ENCODE measurements around the gene EIF4G3. TPM values are rescaled to one million over a fixed set of nuclear protein-coding genes. Genes with fewer than 3 reads are reported as not detected.
A peak's percentile ranks its signal among the peaks of the same experiment; 100 is the strongest.

EIF4G3 gene
- total RNA-seq, 2 experiments from 2014 or later = 44.6 to 48.0 TPM

DNA sequence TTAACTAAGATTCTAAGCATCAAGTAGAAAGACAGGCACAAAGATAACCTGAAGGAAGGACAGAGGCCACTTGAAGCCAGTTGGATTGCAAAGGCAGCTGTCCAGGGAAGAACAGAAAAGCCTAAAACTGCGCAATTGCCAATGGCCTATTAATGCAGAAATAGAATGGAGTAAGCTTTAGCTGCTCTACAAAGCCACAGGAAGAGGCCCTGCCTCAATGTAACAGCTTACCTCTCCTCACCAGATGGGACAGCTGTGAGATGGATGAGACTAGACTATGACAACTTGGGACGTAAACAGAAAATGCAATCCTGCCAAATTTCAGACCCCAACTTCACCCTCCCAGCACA is 176.5 kb downstream of the EIF4G3 start:
- Mint-ChIP-seq H3K4me1 (ENCODE audit: low read depth) (no peaks in the 10 kb centered on the region), H3K36me3 (ENCODE audit: low read depth) (peaks cover 9% of the 10 kb centered on the region), H3K4me3 (no peak overlapping the region), H3K27me3 (ENCODE audit: low read depth) (no peaks in the 10 kb centered on the region), H3K9me3 (no peaks in the 10 kb centered on the region), H3K27ac (no peak overlapping the region)
- DNase-seq = no peak
- CTCF ChIA-PET = interaction anchor here (0.6 kb wide), 1 partner anchor 16 kb away, joined by 5 read pairs; no protein-coding TSS in a partner anchor
- intact Hi-C loops (cut with micrococcal nuclease) = no loop called here

DNA sequence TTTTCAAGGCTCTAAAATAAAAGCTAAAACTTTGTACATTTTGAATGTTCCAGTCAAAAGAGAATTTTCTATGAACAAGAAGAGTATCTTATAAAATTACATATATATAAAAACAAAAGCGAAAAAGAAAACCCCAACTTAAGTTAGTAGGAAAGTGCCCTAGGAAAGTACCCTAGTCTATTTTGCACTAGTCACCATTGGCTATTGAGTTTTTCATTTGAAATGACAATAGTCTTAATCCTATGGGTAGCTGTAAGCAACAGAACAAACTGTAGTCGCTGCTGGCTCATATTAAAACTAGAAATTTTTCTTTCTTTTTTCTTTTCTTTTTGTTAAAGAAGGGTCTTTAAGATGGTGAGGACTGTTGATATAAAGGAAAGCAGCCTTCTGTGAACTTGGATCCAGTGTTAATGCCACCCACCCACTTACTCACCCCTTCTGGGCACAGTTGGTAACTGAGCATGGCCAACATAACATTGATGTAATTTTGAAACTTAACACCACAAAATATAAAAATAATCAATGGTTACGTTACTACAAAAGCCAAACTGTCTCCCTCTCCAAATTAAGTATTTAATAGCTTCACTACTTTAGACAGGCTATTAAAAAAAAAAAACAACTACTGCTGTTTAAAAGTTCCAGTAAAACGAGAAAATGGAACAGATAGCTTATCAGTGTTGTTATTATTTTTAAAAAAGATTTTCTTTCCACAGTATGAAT is 177.0 kb downstream of the EIF4G3 start:
- H3K4me1 Mint-ChIP-seq (ENCODE audit: low read depth) = no peaks in the 10 kb centered on the region
- H3K4me3 Mint-ChIP-seq = no peak overlapping the region
- H3K9me3 Mint-ChIP-seq = no peaks in the 10 kb centered on the region
- CTCF ChIA-PET = interaction anchor here (0.6 kb wide), 1 partner anchor 16 kb away, joined by 5 read pairs; no protein-coding TSS in a partner anchor
- peaks cover 9% of the 10 kb centered on the region for H3K36me3 Mint-ChIP-seq (ENCODE audit: low read depth)
- intact Hi-C loops (cut with micrococcal nuclease) = no loop called here
- H3K27ac Mint-ChIP-seq = no peak overlapping the region
- DNase-seq = no peak
- H3K27me3 Mint-ChIP-seq (ENCODE audit: low read depth) = no peaks in the 10 kb centered on the region

DNA sequence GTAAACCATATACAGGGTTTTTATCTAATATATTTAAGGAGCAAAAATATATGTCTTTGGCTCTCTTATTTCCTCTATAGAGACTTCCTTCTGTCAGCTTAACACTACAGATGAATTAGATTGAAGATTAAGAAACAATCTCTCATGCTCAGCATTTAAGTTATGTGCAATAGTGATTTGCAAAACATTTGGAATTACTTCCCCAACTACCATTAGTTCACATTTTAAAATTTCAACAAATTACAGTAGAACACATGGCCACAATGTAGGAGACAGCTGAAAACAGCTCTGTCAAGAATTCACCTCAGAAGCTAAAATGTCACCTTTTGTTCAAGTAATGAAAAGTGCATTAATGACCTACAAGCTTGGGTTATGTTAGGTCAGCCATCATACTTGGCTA is 177.9 kb downstream of the EIF4G3 start:
- no peak overlapping the region for H3K4me3 Mint-ChIP-seq
- intact Hi-C loops (cut with micrococcal nuclease) = no loop called here
- no peaks in the 10 kb centered on the region for H3K4me1 Mint-ChIP-seq (ENCODE audit: low read depth)
- peaks cover 9% of the 10 kb centered on the region for H3K36me3 Mint-ChIP-seq (ENCODE audit: low read depth)
- no peak overlapping the region for H3K27ac Mint-ChIP-seq
- H3K9me3 Mint-ChIP-seq = no peaks in the 10 kb centered on the region
- no peak for DNase-seq
- CTCF ChIA-PET = interaction anchor here (0.6 kb wide), 1 partner anchor 1200 kb away, joined by 3 read pairs; no protein-coding TSS in a partner anchor
- H3K27me3 Mint-ChIP-seq (ENCODE audit: low read depth) = no peaks in the 10 kb centered on the region

DNA sequence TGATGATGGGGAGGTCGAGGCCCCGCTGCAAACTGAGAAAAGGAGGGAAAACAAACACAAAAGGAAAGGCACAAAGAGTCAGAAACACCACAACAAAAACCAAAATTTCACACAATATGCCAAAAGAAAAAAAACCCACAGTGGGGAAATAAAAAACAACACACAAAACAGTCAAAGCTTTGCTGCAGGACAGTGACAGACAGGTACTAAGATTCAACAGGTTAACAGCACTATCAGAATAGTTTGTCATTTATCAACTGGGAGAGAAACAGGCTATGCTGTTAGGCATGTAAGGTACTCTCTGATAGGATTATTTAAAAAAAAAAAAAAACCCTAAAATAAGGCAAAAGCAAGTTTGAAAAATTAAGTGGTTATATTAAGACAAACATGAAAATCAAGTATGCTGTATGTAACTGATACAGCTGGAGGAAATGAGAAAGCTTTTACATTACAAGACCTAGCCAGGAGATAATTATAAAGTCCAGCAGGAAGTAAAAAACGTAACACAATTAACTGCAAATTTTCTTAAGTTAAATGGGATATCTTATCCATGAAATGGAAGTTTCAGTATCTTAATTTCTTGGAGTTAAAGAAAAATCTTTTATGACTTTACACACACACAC is 179.0 kb downstream of the EIF4G3 start:
- Mint-ChIP-seq H3K4me1 (ENCODE audit: low read depth) (peaks cover 6% of the 10 kb centered on the region), H3K27me3 (ENCODE audit: low read depth) (no peaks in the 10 kb centered on the region), H3K9me3 (no peaks in the 10 kb centered on the region), H3K27ac (no peak overlapping the region), H3K36me3 (ENCODE audit: low read depth) (peaks cover 9% of the 10 kb centered on the region), H3K4me3 (no peak overlapping the region)
- no peak for DNase-seq
- CTCF ChIA-PET = interaction anchor here (0.7 kb wide), 1 partner anchor 680 kb away, joined by 4 read pairs; no protein-coding TSS in a partner anchor
- intact Hi-C loops (cut with micrococcal nuclease) = no loop called here

DNA sequence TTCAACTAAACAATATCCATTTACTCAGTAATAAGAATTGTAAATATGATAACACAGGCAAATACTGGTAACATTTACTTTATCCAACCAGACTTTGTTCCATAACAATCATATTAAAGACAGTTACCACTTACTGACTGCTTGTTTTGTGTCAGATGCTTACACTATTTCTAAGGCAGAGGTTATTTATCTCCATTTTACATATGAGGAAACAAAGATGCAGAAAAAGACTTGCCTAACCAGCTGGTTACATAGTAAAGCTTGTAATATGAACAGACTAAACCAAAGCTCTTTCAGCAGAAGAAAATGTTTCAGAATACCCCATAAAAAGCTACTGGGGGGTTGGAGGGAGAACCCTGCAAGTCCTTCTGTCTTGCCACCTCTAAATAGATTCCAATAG is 180.1 kb downstream of the EIF4G3 start:
- no peak for DNase-seq
- H3K27me3 Mint-ChIP-seq (ENCODE audit: low read depth) = no peaks in the 10 kb centered on the region
- no peak overlapping the region for H3K4me3 Mint-ChIP-seq
- CTCF ChIA-PET = no interaction called here
- no peak overlapping the region for H3K27ac Mint-ChIP-seq
- intact Hi-C loops (cut with micrococcal nuclease) = no loop called here
- peaks cover 18% of the 10 kb centered on the region for H3K4me1 Mint-ChIP-seq (ENCODE audit: low read depth)
- H3K36me3 Mint-ChIP-seq (ENCODE audit: low read depth) = peaks cover 6% of the 10 kb centered on the region
- H3K9me3 Mint-ChIP-seq = no peaks in the 10 kb centered on the region

DNA sequence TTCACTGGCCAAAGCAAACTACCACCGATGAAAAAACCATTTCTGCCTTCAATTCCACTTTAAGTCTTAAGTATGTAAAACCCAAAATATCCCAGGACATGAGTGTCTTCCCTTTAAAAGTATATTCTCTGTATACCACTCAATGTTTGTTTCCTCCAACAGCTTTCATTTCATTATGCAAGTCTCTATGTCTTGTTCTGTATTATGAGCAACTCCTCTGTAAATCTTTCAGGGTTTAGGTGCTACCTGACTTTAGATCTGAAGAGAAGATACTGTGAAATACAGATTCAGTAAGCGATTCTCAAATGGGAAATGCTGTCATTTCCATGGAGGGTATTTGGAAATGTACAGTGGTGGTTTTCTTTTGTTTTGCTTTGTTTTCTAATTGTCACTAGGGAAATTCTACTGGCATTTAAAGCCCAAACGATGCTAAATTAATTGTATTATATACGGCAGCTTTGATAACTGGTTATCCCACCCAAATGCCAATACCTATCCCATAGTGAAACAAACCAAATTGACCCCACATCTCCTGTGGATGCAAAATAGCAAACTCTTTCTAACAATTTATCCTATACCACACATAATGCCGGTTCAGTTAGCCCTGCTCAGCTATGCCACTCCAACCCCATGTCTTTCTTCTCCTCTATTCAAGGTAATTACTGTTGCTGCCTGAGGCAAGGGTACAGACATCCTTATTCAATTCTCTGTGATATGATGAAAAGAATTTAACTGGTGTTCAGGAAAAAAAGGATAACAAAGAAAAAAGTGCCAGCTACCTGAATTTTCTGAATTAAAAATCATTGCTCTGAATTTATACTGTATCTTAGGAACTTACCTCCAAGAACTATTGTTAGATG is 182.8 kb downstream of the EIF4G3 start:
- H3K4me1 Mint-ChIP-seq (ENCODE audit: low read depth) = peaks cover 19% of the 10 kb centered on the region
- peaks cover 6% of the 10 kb centered on the region for H3K36me3 Mint-ChIP-seq (ENCODE audit: low read depth)
- H3K27ac Mint-ChIP-seq = no peak overlapping the region
- no peaks in the 10 kb centered on the region for H3K9me3 Mint-ChIP-seq
- H3K4me3 Mint-ChIP-seq = no peak overlapping the region
- H3K27me3 Mint-ChIP-seq (ENCODE audit: low read depth) = no peaks in the 10 kb centered on the region
- CTCF ChIA-PET = no interaction called here
- DNase-seq = no peak
- intact Hi-C loops (cut with micrococcal nuclease) = no loop called here

DNA sequence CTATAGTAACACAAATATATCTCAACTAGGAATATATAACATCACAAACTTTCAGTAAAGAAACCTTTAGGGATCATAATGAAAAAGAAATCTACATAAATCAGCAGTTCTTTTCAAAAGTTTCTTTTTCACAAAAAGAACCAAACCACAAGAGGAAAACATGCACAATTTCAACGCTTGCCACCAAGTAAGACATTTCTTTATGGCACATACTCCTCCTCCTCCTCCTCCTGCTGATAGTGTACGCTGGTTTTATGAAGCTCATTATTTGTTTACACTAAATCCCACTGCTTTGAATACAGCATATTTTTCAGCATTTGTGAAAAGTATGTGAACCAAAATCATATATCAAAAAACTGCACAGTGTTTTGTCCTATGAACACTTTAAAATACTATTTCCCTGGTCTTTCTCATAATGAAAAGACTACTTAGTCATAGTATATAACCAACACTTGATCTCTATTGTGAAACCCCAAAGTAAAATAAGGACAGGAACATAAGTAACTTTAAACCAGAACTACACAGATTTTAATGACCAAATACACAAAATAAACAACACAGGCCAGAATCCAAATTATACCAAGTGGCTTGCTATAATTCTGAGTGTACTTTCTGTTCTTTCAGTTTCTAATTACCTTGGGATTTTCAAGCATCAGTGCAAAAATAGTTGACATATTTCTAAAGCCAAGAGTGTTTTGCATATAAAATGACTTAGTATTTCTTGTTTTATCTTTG is 184.2 kb downstream of the EIF4G3 start:
- H3K27ac Mint-ChIP-seq = peak overlapping the region; percentile 66
- CTCF ChIA-PET = no interaction called here

DNA sequence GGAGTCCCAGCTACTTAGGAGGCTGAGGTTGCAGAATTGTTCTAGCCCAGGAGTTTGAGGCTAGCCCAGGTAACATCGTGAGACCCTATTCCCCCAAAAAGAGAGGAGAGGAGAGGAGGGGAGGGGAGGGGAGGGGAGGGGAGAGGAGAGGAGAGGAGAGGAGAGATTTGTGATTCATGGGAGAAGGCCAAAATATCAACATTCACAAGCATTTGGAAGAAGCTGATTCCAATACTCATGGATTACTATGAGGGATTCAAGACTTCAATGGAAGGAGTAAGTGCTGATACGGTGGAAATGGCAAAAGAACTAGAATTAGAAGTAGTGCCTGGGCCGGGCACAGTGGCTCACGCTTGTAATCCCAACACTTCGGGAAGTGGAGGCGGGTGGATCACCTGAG is 187.8 kb downstream of the EIF4G3 start:
- Mint-ChIP-seq H3K4me1 (ENCODE audit: low read depth) (peaks cover 19% of the 10 kb centered on the region), H3K9me3 (no peaks in the 10 kb centered on the region), H3K27me3 (ENCODE audit: low read depth) (no peaks in the 10 kb centered on the region), H3K4me3 (no peak overlapping the region), H3K27ac (no peak overlapping the region), H3K36me3 (ENCODE audit: low read depth) (peaks cover 6% of the 10 kb centered on the region)
- DNase-seq = no peak
- intact Hi-C loops (cut with micrococcal nuclease) = no loop called here
- CTCF ChIA-PET = interaction anchor here (0.7 kb wide), 1 partner anchor 227 kb away, joined by 3 read pairs; no protein-coding TSS in a partner anchor

More for the DNA sequence above, 184.2 kb downstream of the EIF4G3 start:
- no peak overlapping the region for H3K4me3 Mint-ChIP-seq
- intact Hi-C loops (cut with micrococcal nuclease) = loop anchor here (1.0 kb wide), 1 partner anchor 60 kb away; no protein-coding TSS in a partner anchor
- H3K4me1 Mint-ChIP-seq (ENCODE audit: low read depth) = peaks cover 19% of the 10 kb centered on the region
- no peaks in the 10 kb centered on the region for H3K9me3 Mint-ChIP-seq
- no peaks in the 10 kb centered on the region for H3K27me3 Mint-ChIP-seq (ENCODE audit: low read depth)
- no peak for DNase-seq
- H3K36me3 Mint-ChIP-seq (ENCODE audit: low read depth) = peaks cover 7% of the 10 kb centered on the region

DNA sequence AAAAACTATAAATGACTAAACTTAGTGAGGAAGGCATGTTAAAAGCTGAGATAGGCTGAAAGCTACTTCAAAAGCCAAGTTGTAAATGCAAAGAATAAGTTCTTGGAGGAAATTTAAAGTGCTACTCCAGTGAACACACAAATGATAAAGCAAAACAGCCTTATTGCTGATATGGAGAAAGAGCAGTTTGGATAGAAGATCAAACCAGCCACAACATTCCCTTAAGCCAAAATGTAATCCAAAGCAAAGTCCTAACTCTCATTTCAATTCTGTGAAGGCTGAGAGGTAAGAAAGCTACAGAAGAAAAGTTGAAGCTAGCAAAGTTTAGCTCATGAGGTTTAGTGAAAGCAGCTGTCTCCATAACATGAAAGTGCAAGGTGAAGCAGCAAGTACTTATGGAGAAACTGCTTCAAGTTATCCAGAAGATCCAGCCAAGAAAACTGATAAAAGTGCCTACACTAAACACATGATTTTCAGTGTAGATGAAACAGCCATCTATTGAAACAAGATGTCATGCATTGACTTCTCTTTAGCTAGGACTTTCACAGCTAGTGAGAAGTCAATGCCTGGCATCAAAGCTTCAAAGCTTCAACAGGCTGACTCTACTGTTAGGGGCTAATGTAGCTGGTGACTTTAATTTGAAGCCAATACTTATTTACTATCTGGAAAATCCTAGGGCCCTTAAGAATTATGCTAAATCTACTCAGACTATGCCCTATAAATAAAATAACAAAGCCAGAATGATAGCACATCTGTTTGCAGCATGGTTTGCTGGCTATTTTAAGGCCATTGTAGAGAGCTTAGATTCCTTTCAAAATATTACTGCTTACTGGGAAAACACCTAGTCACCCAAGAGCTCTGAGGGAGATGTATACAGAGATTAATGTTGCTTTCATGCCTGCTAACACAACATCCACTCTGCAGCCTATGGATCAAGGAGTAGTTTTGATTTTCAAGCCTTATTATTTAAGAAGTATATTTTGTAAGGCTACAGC is 188.6 kb downstream of the EIF4G3 start:
- no peak for DNase-seq
- CTCF ChIA-PET = no interaction called here
- no peak overlapping the region for H3K4me3 Mint-ChIP-seq
- no peaks in the 10 kb centered on the region for H3K27me3 Mint-ChIP-seq (ENCODE audit: low read depth)
- intact Hi-C loops (cut with micrococcal nuclease) = no loop called here
- H3K4me1 Mint-ChIP-seq (ENCODE audit: low read depth) = peaks cover 17% of the 10 kb centered on the region
- H3K9me3 Mint-ChIP-seq = no peaks in the 10 kb centered on the region
- H3K36me3 Mint-ChIP-seq (ENCODE audit: low read depth) = peaks cover 6% of the 10 kb centered on the region
- H3K27ac Mint-ChIP-seq = no peak overlapping the region

DNA sequence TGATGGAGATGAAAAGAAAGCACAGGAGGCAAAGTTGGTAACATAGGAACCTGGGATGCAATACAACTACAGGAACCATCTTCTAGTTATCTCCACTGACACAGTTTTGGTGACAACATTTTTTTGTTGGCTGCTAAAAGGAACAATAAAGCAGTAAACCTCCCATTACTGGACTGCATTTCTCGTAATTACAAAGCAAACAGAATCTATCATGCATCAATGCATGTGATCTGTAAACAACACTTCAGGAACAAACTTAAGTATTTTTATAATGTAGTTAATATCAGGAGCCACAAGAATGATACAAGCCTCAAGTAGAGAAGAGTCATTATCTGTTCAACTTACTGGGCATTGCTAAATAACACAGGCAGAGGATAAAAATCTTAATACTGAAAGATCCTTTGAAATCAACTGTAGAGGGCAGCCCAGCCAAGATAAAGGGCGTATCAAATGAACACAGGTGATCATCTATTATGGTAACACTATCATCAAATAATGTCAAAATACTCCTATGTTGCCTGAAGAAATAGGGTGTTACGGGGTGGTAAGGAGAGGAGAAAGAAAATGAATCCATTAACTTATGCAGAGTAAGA is 193.3 kb downstream of the EIF4G3 start:
- no peak overlapping the region for H3K27ac Mint-ChIP-seq
- no peaks in the 10 kb centered on the region for H3K9me3 Mint-ChIP-seq
- no peaks in the 10 kb centered on the region for H3K27me3 Mint-ChIP-seq (ENCODE audit: low read depth)
- DNase-seq = no peak
- H3K4me1 Mint-ChIP-seq (ENCODE audit: low read depth) = no peaks in the 10 kb centered on the region
- intact Hi-C loops (cut with micrococcal nuclease) = no loop called here
- CTCF ChIA-PET = interaction anchor here (0.7 kb wide), 1 partner anchor 72 kb away, joined by 3 read pairs; no protein-coding TSS in a partner anchor
- no peak overlapping the region for H3K4me3 Mint-ChIP-seq
- H3K36me3 Mint-ChIP-seq (ENCODE audit: low read depth) = peaks cover 7% of the 10 kb centered on the region

DNA sequence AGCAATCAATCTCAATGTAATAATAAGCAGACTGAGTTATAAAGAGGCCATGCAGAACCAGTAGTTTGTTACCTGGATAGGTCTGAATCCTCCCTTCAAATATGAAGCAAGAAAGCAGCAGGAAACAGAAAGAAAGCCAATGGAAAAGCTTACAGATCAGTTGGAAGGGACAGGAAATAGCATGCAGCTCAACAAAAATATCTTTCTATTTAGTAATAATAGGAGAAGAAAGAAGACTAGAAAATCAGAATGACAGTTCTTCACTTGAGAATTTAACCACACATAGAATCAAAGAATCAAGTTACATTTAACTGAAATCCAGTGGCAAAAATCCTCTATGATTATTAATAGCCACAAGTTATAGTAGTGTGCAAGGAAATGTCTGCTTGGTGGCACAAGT is 194.4 kb downstream of the EIF4G3 start:
- no peak overlapping the region for H3K4me3 Mint-ChIP-seq
- H3K36me3 Mint-ChIP-seq (ENCODE audit: low read depth) = peaks cover 7% of the 10 kb centered on the region
- intact Hi-C loops (cut with micrococcal nuclease) = loop anchor here (1.0 kb wide), 1 partner anchor 213 kb away; no protein-coding TSS in a partner anchor
- H3K27ac Mint-ChIP-seq = no peak overlapping the region
- H3K27me3 Mint-ChIP-seq (ENCODE audit: low read depth) = no peaks in the 10 kb centered on the region
- no peak for DNase-seq
- CTCF ChIA-PET = interaction anchor here (1.0 kb wide), 1 partner anchor 62 kb away, joined by 3 read pairs; no protein-coding TSS in a partner anchor
- H3K4me1 Mint-ChIP-seq (ENCODE audit: low read depth) = no peaks in the 10 kb centered on the region
- H3K9me3 Mint-ChIP-seq = no peaks in the 10 kb centered on the region

Measured in activated naive CD4-positive, alpha-beta T cell treated with anti-CD3 and anti-CD28 coated beads for 36 hours (primary cell).